ENCODE data around the gene PLEKHA6. TPM values are rescaled to one million over a fixed set of nuclear protein-coding genes. Genes with fewer than 3 reads are reported as not detected.

PLEKHA6 gene
- total RNA-seq, result 10 to 100 TPM in 2 of 4 donors, 1 to 10 TPM in 2; 4.3 to 13.2 (median 7.7) TPM

DNA sequence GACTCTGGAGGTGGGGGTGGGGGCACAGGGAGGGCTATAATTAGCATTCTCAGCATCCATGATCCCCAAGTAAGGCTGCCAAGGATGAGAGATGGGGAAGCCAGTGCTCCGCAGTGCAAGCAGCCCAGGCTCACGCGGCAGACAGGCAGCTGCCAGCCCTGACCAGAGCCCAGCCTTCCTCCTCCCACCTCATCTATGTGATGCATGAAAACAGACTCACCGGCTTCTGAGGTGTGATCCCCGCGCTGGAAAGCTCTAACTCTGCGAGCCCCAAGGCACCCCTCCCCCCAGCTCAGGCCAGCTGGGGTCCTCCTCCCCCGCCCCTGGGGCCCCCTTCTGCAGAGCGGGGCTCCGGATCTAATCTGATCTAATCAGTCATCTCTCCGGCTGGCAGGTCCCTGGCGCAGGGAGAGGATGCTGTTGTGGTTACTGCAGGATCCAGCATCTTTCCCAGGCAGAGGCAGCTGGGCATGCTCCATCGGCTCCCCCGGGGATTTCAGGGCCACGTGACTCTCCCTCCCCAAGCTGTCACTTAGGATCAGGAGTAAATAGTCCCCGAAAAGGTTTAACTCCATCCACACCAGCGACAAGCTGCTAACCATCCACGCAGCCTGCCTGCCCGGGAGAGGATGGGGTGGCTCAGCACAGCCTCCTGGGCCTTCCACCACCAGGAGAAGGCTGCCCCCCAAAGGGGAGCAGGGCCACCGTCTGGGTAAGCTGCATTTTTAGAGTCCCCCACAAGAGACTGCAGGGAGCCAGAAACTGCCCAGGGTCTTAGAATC is at the start of gene PLEKHA6:
Gene PLEKHA6, minus strand, starts transcription at position 456 of the 782 bp plus-strand sequence. CDS start 86,202 bp downstream, outside the sequence.
- ATAC-seq, result no peak
- DNase-seq, result no peak
- Histone ChIP-seq H3K27ac (no peak within 1 kb of the TSS), H3K27me3 (peaks cover 0 to 8% (median 0%) of the 10 kb centered on the region in 3 donors), H3K36me3 (no peaks in the 10 kb centered on the region), H3K9me3 (no peaks in the 10 kb centered on the region), H3K4me1 (peaks cover 9 to 17% of the 10 kb centered on the region in 2 donors), H3K4me3 (no peak within 1 kb of the TSS)
- TF ChIP-seq, protein P1, sequence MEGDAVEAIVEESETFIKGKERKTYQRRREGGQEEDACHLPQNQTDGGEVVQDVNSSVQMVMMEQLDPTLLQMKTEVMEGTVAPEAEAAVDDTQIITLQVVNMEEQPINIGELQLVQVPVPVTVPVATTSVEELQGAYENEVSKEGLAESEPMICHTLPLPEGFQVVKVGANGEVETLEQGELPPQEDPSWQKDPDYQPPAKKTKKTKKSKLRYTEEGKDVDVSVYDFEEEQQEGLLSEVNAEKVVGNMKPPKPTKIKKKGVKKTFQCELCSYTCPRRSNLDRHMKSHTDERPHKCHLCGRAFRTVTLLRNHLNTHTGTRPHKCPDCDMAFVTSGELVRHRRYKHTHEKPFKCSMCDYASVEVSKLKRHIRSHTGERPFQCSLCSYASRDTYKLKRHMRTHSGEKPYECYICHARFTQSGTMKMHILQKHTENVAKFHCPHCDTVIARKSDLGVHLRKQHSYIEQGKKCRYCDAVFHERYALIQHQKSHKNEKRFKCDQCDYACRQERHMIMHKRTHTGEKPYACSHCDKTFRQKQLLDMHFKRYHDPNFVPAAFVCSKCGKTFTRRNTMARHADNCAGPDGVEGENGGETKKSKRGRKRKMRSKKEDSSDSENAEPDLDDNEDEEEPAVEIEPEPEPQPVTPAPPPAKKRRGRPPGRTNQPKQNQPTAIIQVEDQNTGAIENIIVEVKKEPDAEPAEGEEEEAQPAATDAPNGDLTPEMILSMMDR (IDR thresholded peaks at IDR 0.05 in 4 of 5, conservative IDR thresholded peaks at IDR 0.05 in 1 of 5), result no peak
- TF ChIP-seq POLR2A (IDR thresholded peaks at IDR 0.05), result no peak
- intact Hi-C loops (cut with DNase I; ENCODE audit: low total_unique reads), result loop anchor here (10.0 kb wide), 1 partner anchor 495 kb away; the partner anchor contains the start of gene SNRPE
- in situ Hi-C loops (cut with MboI; ENCODE audit: low sequenced_read_pairs in 4 of 4), result loop anchor here (5.0 to 25.0 kb wide), 5 partner anchors 147 to 497 kb away; partner anchors contain the start of genes GOLT1A (in 3 of the 4), REN (in 1 of the 4) and SNRPE (in 1 of the 4)

GRCh38 chr1:204409123-204409522 is 49.4 kb upstream of the PLEKHA6 start:
- H3K27me3 ChIP-seq, result no peaks in the 10 kb centered on the region
- peak overlapping the region; percentile 99 to 100 (median 100) for H3K27ac ChIP-seq
- no peaks in the 10 kb centered on the region for H3K9me3 ChIP-seq
- peaks cover 32 to 33% of the 10 kb centered on the region in 2 donors for H3K4me1 ChIP-seq
- no peak for TF ChIP-seq POLR2A (IDR thresholded peaks at IDR 0.05)
- TF ChIP-seq, protein P1 (IDR thresholded peaks at IDR 0.05 in 4 of 5, conservative IDR thresholded peaks at IDR 0.05 in 1 of 5), result no peak
- in situ Hi-C loops (cut with MboI; ENCODE audit: low sequenced_read_pairs in 4 of 4), result no loop called here
- H3K36me3 ChIP-seq, result peaks cover 0 to 18% of the 10 kb centered on the region in 2 donors
- intact Hi-C loops (cut with DNase I; ENCODE audit: low total_unique reads), result no loop called here
- DNase-seq, result no peak
- peak overlapping the region; percentile 96 to 100 (median 98) for H3K4me3 ChIP-seq
- ATAC-seq, result no peak

GRCh38 chr1:204408602-204409001 is 48.9 kb upstream of the PLEKHA6 start:
- H3K4me1 ChIP-seq, result peaks cover 32 to 33% of the 10 kb centered on the region in 2 donors
- in situ Hi-C loops (cut with MboI; ENCODE audit: low sequenced_read_pairs in 4 of 4) (no loop called here), intact Hi-C loops (cut with DNase I; ENCODE audit: low total_unique reads) (no loop called here)
- TF ChIP-seq POLR2A (IDR thresholded peaks at IDR 0.05), result no peak
- TF ChIP-seq, protein P1 (IDR thresholded peaks at IDR 0.05 in 4 of 5, conservative IDR thresholded peaks at IDR 0.05 in 1 of 5), result no peak
- H3K9me3 ChIP-seq, result no peaks in the 10 kb centered on the region
- DNase-seq (no peak), ATAC-seq (no peak)
- no peaks in the 10 kb centered on the region for H3K27me3 ChIP-seq
- peak overlapping the region; percentile 96 to 100 (median 98) for H3K4me3 ChIP-seq
- H3K27ac ChIP-seq, result peak overlapping the region; percentile 99 to 100 (median 100)
- H3K36me3 ChIP-seq, result peaks cover 0 to 23% of the 10 kb centered on the region in 2 donors

- intact Hi-C loops (cut with DNase I; ENCODE audit: low total_unique reads), result no loop called here
- in situ Hi-C loops (cut with MboI; ENCODE audit: low sequenced_read_pairs in 4 of 4), result no loop called here
- ATAC-seq (no peak), DNase-seq (peak; percentile 75 to 77)
- H3K4me1 ChIP-seq, result peaks cover 32 to 33% of the 10 kb centered on the region in 2 donors
- no peaks in the 10 kb centered on the region for H3K9me3 ChIP-seq
- no peaks in the 10 kb centered on the region for H3K27me3 ChIP-seq
- peak overlapping the region; percentile 96 to 100 (median 98) for H3K4me3 ChIP-seq
- H3K27ac ChIP-seq, result peak overlapping the region; percentile 99 to 100 (median 100)
- no peak for TF ChIP-seq POLR2A (IDR thresholded peaks at IDR 0.05)
- TF ChIP-seq, protein P1 (IDR thresholded peaks at IDR 0.05 in 4 of 5, conservative IDR thresholded peaks at IDR 0.05 in 1 of 5), result no peak
- peaks cover 0 to 28% of the 10 kb centered on the region in 2 donors for H3K36me3 ChIP-seq
These were observed 48.4 kb upstream of the PLEKHA6 start for GRCh38 chr1:204408074-204408507.
